GM12878 (cell line): ENCODE results near the gene U2AF1.
"Not testable (repeated sequence)": the region's sequence is repeated elsewhere in the genome, so short reads cannot be mapped to it uniquely, and the experiment has no call there.

ENCODE experiments used
- ATF3 ChIP-seq: IDR thresholded peaks from 2 replicates; pipeline ENCODE4 v1.6.1; 2011; ENCODE audit warnings: low read depth, mild to moderate bottlenecking, low read length, moderate library complexity, borderline replicate concordance; ENCODE audit errors: extremely low read depth
- EP300 ChIP-seq, 2 experiments: fragments of 150-350 bp in 1 of 2; IDR thresholded peaks; 2 replicates each; pipeline ENCODE4 v1.6.1; 2011 to 2012; ENCODE audit warnings: low read depth in 2 of 2, low read length in 2 of 2, borderline replicate concordance in 1 of 2, improper control_type of control experiment in 1 of 2, inconsistent platforms in 1 of 2; ENCODE audit not compliant: control insufficient read depth in 1 of 2
- PAX5 ChIP-seq: IDR thresholded peaks from 2 replicates; pipeline ENCODE4 v1.6.1; 2011; ENCODE audit warnings: low read depth, low read length, borderline replicate concordance
- SIN3A ChIP-seq: IDR thresholded peaks from 2 replicates; pipeline ENCODE4 v1.6.1; 2012; ENCODE audit warnings: low read depth, low read length, improper control_type of control experiment
- TCF7 ChIP-seq: IDR thresholded peaks from 2 replicates; pipeline ENCODE4 v1.6.1; 2014; ENCODE audit warnings: antibody characterized with exemption, borderline replicate concordance
- TF ChIP-seq, protein P1 (sequence below): IDR thresholded peaks from 2 replicates; pipeline ENCODE4 v1.6.1; 2011; ENCODE audit warnings: mild to moderate bottlenecking, low read depth, low read length, moderate library complexity; ENCODE audit not compliant: insufficient replicate concordance
- TF ChIP-seq, protein P2 (sequence below): fragments of 450-650 bp; formaldehyde crosslinking; IDR thresholded peaks from 2 replicates; pipeline ENCODE4 v1.4.0; 2020; ENCODE audit warnings: mild to moderate bottlenecking, moderate library complexity
- TF ChIP-seq, protein P3 (sequence below), 3 experiments: IDR thresholded peaks in 2 of 3; conservative IDR thresholded peaks in 1 of 3; 2 replicates each; pipeline ENCODE4 v1.5.1; 2011; ENCODE audit warnings: low read depth in 3 of 3, low read length in 3 of 3, mild to moderate bottlenecking in 3 of 3, control low read depth in 2 of 3, moderate library complexity in 2 of 3, inconsistent platforms in 1 of 3, mixed read lengths in 1 of 3; ENCODE audit not compliant: control insufficient read depth in 2 of 3, insufficient read depth in 1 of 3; ENCODE audit errors: extremely low read depth in 1 of 3
- TF ChIP-seq, protein P4 (sequence below): IDR thresholded peaks from 2 replicates; pipeline ENCODE4 v1.6.1; 2011; ENCODE audit warnings: low read depth, low read length, improper control_type of control experiment, borderline replicate concordance

DNA sequence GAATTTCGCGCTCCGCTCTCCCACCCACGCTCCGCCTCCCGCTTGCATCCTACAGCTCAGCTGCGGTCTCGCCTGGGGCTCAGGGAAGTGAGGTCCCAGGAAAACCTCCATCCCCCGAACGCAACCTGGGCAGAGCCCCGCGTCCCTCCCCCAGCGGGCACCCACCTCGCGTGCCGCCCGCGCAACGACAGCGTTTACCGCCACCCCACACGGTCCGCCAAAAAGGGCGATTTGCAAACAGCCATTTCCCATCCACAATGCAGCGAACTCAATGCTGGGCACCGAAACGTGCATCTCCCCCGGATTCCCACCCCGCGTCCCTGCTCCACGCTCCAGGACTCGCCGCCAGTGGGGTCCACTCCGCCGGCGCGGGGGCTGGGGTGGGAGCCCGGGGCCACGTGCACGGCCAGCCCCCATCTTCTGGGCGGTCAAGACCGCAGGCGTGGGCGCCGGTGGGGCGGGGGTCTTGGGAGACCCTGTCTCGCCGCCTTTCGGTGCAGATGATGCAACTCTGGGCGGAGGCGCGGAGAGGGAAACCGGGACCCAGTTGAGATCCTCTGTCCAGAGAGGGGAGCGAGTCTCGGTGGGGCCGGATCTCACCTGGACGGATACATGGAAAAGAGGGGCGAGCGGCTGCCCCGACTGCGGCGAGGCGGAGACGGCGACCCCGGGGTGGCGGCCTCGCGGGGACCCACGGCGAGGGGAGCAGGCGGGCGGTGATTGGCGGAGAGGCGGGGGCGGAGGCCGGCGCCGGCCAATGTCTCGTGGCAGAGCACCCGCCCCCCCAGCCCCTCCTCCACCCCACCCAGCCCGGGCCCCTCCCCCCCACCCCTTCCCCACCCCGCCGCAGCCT is 32.0 kb downstream of the U2AF1 start, which contains the start of gene CBS:
- TF ChIP-seq PAX5; SIN3A; EP300 (IDR thresholded peaks at IDR 0.05; ENCODE audit: borderline replicate concordance in 1 of 2, control insufficient read depth in 1 of 2, low read depth in 2 of 2, low read length in 2 of 2); ATF3; TCF7: not testable (repeated sequence)
- TF ChIP-seq, protein P1, sequence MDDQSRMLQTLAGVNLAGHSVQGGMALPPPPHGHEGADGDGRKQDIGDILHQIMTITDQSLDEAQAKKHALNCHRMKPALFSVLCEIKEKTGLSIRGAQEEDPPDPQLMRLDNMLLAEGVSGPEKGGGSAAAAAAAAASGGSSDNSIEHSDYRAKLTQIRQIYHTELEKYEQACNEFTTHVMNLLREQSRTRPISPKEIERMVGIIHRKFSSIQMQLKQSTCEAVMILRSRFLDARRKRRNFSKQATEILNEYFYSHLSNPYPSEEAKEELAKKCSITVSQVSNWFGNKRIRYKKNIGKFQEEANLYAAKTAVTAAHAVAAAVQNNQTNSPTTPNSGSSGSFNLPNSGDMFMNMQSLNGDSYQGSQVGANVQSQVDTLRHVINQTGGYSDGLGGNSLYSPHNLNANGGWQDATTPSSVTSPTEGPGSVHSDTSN: not testable (repeated sequence)
- TF ChIP-seq, protein P2, sequence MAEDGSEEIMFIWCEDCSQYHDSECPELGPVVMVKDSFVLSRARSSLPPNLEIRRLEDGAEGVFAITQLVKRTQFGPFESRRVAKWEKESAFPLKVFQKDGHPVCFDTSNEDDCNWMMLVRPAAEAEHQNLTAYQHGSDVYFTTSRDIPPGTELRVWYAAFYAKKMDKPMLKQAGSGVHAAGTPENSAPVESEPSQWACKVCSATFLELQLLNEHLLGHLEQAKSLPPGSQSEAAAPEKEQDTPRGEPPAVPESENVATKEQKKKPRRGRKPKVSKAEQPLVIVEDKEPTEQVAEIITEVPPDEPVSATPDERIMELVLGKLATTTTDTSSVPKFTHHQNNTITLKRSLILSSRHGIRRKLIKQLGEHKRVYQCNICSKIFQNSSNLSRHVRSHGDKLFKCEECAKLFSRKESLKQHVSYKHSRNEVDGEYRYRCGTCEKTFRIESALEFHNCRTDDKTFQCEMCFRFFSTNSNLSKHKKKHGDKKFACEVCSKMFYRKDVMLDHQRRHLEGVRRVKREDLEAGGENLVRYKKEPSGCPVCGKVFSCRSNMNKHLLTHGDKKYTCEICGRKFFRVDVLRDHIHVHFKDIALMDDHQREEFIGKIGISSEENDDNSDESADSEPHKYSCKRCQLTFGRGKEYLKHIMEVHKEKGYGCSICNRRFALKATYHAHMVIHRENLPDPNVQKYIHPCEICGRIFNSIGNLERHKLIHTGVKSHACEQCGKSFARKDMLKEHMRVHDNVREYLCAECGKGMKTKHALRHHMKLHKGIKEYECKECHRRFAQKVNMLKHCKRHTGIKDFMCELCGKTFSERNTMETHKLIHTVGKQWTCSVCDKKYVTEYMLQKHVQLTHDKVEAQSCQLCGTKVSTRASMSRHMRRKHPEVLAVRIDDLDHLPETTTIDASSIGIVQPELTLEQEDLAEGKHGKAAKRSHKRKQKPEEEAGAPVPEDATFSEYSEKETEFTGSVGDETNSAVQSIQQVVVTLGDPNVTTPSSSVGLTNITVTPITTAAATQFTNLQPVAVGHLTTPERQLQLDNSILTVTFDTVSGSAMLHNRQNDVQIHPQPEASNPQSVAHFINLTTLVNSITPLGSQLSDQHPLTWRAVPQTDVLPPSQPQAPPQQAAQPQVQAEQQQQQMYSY (CRISPR knock-in tag): not testable (repeated sequence)
- TF ChIP-seq, protein P3, sequence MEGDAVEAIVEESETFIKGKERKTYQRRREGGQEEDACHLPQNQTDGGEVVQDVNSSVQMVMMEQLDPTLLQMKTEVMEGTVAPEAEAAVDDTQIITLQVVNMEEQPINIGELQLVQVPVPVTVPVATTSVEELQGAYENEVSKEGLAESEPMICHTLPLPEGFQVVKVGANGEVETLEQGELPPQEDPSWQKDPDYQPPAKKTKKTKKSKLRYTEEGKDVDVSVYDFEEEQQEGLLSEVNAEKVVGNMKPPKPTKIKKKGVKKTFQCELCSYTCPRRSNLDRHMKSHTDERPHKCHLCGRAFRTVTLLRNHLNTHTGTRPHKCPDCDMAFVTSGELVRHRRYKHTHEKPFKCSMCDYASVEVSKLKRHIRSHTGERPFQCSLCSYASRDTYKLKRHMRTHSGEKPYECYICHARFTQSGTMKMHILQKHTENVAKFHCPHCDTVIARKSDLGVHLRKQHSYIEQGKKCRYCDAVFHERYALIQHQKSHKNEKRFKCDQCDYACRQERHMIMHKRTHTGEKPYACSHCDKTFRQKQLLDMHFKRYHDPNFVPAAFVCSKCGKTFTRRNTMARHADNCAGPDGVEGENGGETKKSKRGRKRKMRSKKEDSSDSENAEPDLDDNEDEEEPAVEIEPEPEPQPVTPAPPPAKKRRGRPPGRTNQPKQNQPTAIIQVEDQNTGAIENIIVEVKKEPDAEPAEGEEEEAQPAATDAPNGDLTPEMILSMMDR (IDR thresholded peaks at IDR 0.05 in 2 of 3, conservative IDR thresholded peaks at IDR 0.05 in 1 of 3; ENCODE audit: control insufficient read depth in 2 of 3, extremely low read depth in 1 of 3, insufficient read depth in 1 of 3, low read depth in 3 of 3, low read length in 3 of 3): not testable (repeated sequence)
- TF ChIP-seq, protein P4, sequence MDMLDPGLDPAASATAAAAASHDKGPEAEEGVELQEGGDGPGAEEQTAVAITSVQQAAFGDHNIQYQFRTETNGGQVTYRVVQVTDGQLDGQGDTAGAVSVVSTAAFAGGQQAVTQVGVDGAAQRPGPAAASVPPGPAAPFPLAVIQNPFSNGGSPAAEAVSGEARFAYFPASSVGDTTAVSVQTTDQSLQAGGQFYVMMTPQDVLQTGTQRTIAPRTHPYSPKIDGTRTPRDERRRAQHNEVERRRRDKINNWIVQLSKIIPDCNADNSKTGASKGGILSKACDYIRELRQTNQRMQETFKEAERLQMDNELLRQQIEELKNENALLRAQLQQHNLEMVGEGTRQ: not testable (repeated sequence)
